Endodermal cell (in vitro differentiated cells): ENCODE results near the gene AQP7. TPM values are rescaled to one million over a fixed set of nuclear protein-coding genes. Genes with fewer than 3 reads are reported as not detected.
"Not testable (repeated sequence)": the region's sequence is repeated elsewhere in the genome, so short reads cannot be mapped to it uniquely, and the experiment has no call there.

Experiments used
- DNase-seq: peaks from one replicate; pipeline ENCODE4 v3.0.0-alpha.2; 2017
- H3K27ac ChIP-seq: 2 replicates; pipeline ENCODE4 v1.5.1; 2013; ENCODE audit warnings: mild to moderate bottlenecking, low read depth, low read length, moderate library complexity
- H3K27me3 ChIP-seq: 2 replicates; pipeline ENCODE4 v1.6.1; 2013; ENCODE audit warnings: mild to moderate bottlenecking, low read length, moderate library complexity; ENCODE audit not compliant: insufficient read depth, control insufficient read depth, poor library complexity, severe bottlenecking
- H3K36me3 ChIP-seq: 2 replicates; pipeline ENCODE4 v1.7.0; 2013; ENCODE audit warnings: mild to moderate bottlenecking, low read length, moderate library complexity; ENCODE audit not compliant: control insufficient read depth, insufficient read depth
- H3K4me1 ChIP-seq: one replicate; pipeline ENCODE4 v1.7.0; 2013; ENCODE audit warnings: low read length; ENCODE audit not compliant: control insufficient read depth, insufficient read depth
- H3K4me3 ChIP-seq: 2 replicates; pipeline ENCODE4 v1.5.1; 2013; ENCODE audit warnings: mild to moderate bottlenecking, low read length, moderate library complexity
- H3K9ac ChIP-seq: 2 replicates; pipeline ENCODE4 v1.6.1; 2013; ENCODE audit warnings: mild to moderate bottlenecking, low read length, moderate library complexity; ENCODE audit not compliant: poor library complexity, severe bottlenecking; ENCODE audit errors: extremely low read depth
- H3K9me3 ChIP-seq: 2 replicates; pipeline ENCODE4 v1.6.1; 2013; ENCODE audit warnings: mild to moderate bottlenecking, low read length, moderate library complexity; ENCODE audit not compliant: control insufficient read depth
- H3K27ac Mint-ChIP-seq: 2 replicates; pipeline ENCODE4 v1.8.0; 2020; ENCODE audit warnings: mixed read lengths
- H3K27me3 Mint-ChIP-seq: 2 replicates; pipeline ENCODE4 v1.8.0; 2021; ENCODE audit warnings: mild to moderate bottlenecking, mixed read lengths; ENCODE audit not compliant: insufficient read depth
- H3K36me3 Mint-ChIP-seq: 2 replicates; pipeline ENCODE4 v1.8.0; 2020; ENCODE audit warnings: low read depth, mixed read lengths
- H3K4me1 Mint-ChIP-seq: 2 replicates; pipeline ENCODE4 v1.8.0; 2020; ENCODE audit warnings: mixed read lengths
- H3K4me3 Mint-ChIP-seq: 2 replicates; pipeline ENCODE4 v1.8.0; 2020; ENCODE audit warnings: mild to moderate bottlenecking, moderate library complexity, mixed read lengths
- H3K9me3 Mint-ChIP-seq: 2 replicates; pipeline ENCODE4 v1.8.0; 2020; ENCODE audit warnings: mild to moderate bottlenecking, mixed read lengths
- WGBS, 2 experiments: methylation state at CpG; one replicate each; pipeline versions ENCODE4 v1.1.5 to v1.1.7; 2013; ENCODE audit warnings: missing lambda C conversion rate in 2 of 2, mixed read lengths in 1 of 2; ENCODE audit not compliant: insufficient coverage in 1 of 2, insufficient read length in 1 of 2; 5-methylcytosine and 5-hydroxymethylcytosine counted together
- total RNA-seq, 2 donors: library from RNA; stranded (reverse); fragmentation: NEBNext Ultra II Directional in 1 of 2; extraction: Animal tissue kit (Norgen Biotek cat#: 25700) in 1 of 2; gene quantifications; 2 replicates in 1 of 2; 3 replicates in 1 of 2; pipeline ENCODE4 v1.2.1, GENCODE V29; 2021
- TF ChIP-seq, protein P1 (sequence below): fragments of 200-600 bp; sonication (generic); conservative IDR thresholded peaks from 2 replicates; pipeline ENCODE4 v1.5.0; 2021; ENCODE audit warnings: antibody characterized with exemption, mild to moderate bottlenecking

AQP7 gene
- total RNA-seq, 2 donors from 2014 or later, result 0.38 TPM; not detected in 1

DNA sequence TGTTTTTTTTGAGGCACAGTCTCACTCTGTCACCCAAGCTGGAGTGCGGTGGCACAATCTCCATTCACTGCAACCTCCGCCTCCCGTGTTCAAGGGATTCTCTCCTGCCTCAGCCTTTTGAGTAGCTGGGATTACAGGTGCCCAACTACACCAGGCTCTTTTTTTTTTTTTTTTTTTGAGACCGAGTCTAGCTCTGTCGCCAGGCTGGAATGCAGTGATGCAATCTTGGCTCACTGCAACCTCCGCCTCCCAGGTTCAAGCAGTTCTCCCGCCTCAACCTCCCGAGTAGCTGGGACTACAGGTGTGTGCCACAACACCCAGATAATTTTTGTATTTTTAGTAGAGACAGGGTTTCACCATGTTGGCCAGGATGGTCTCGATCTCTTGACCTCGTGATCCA lies 20.0 kb downstream of the AQP7 start:
- 67 to 90% methylated on average over 2 to 10 of the region's 10 CpGs for WGBS, 2 experiments
- H3K36me3 Mint-ChIP-seq, DNase-seq: not testable (repeated sequence)

DNA sequence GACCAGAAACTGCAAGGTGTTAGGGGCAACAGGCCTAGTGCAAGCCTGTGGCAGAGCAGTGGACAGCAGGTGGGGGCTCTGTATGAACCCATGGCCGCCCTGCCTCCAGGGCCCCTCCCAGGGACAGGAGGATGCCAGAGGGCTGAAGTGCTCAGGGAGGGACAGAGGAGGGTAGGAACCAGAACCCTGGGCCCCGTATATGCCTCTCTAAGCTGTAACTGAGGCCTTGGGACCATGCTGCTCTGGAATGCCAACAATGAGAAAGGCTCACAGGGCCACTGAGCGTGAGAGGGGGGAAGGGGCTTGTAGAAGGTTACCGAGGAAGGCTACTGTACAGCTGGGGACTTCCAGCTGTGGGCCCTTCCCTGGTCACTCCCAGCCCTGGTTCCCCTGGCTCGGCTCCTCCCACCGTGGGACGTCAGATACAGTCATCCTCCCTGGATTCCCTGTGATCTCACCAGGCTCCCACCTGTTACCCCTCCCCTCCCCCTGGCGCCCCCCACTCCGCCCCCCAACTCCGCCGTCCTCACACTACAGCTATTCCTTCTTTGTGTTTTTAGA lies 21.1 kb downstream of the AQP7 start:
- DNase-seq, result peak; percentile 94
- peaks cover 7% of the 10 kb centered on the region for H3K4me1 Mint-ChIP-seq
- H3K27ac ChIP-seq, result peak overlapping the region; percentile 42
- H3K9me3 ChIP-seq, result no peaks in the 10 kb centered on the region
- no peaks in the 10 kb centered on the region for H3K36me3 Mint-ChIP-seq
- H3K36me3 ChIP-seq, result no peaks in the 10 kb centered on the region
- H3K9me3 Mint-ChIP-seq, result no peaks in the 10 kb centered on the region
- H3K27me3 Mint-ChIP-seq, result no peaks in the 10 kb centered on the region
- no peak overlapping the region for H3K9ac ChIP-seq
- no peak overlapping the region for H3K4me3 ChIP-seq
- peak overlapping the region; percentile 85 for H3K27ac Mint-ChIP-seq
- 44 to 46% methylated on average over 3 to 10 of the region's 11 CpGs for WGBS, 2 experiments
- H3K4me3 Mint-ChIP-seq, result no peak overlapping the region
- TF ChIP-seq, protein P1, sequence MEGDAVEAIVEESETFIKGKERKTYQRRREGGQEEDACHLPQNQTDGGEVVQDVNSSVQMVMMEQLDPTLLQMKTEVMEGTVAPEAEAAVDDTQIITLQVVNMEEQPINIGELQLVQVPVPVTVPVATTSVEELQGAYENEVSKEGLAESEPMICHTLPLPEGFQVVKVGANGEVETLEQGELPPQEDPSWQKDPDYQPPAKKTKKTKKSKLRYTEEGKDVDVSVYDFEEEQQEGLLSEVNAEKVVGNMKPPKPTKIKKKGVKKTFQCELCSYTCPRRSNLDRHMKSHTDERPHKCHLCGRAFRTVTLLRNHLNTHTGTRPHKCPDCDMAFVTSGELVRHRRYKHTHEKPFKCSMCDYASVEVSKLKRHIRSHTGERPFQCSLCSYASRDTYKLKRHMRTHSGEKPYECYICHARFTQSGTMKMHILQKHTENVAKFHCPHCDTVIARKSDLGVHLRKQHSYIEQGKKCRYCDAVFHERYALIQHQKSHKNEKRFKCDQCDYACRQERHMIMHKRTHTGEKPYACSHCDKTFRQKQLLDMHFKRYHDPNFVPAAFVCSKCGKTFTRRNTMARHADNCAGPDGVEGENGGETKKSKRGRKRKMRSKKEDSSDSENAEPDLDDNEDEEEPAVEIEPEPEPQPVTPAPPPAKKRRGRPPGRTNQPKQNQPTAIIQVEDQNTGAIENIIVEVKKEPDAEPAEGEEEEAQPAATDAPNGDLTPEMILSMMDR, result no peak
- no peaks in the 10 kb centered on the region for H3K4me1 ChIP-seq
- no peaks in the 10 kb centered on the region for H3K27me3 ChIP-seq

More for the DNA sequence above, 20.0 kb downstream of the AQP7 start:
- H3K9me3 ChIP-seq, H3K36me3 ChIP-seq, H3K4me1 ChIP-seq, H3K9ac ChIP-seq, H3K27ac Mint-ChIP-seq, H3K4me3 ChIP-seq, H3K27me3 Mint-ChIP-seq, H3K4me3 Mint-ChIP-seq, H3K4me1 Mint-ChIP-seq, H3K9me3 Mint-ChIP-seq, H3K27ac ChIP-seq, H3K27me3 ChIP-seq: not testable (repeated sequence)

DNA sequence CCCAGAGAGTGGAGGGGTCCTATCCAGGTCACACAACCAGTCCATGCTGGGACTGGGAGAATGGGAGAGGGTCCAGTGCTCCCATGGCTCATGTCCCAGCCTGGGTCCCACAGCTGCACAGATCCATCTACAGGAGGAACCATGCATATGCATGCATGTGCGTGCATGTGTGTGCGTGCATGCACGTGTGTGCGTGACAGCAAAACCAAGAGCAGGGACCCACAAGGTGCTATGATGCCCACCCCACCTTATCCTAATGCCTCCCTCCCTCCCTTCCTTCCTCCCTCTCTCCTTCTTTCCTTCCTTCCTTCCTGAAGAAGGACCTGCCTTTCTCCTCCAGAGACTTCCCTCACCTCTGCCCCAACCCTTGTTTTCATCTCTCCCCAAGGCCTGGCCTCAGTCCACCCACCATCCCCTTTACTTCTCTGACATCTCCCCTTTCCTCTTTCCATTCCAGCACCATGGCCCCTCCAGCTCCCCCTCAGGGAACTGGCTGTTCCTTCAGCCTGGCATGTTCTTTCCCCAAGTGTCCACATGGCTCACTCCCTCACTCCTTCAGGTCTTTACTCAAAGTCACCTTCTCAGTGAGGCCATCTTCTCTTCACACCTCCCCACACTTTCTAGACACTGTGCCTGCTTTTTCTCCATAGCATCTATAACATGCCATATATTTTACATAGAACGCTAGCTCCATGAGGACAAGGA lies 21.8 kb downstream of the AQP7 start:
- Histone ChIP-seq H3K27ac (peak overlapping the region; percentile 42), H3K9ac (no peak overlapping the region), H3K4me3 (no peak overlapping the region), H3K9me3 (no peaks in the 10 kb centered on the region), H3K27me3 (no peaks in the 10 kb centered on the region), H3K4me1 (no peaks in the 10 kb centered on the region), H3K36me3 (no peaks in the 10 kb centered on the region)
- 97 to 100% methylated on average over 1 to 5 of the region's 5 CpGs for WGBS, 2 experiments
- peak overlapping the region; percentile 85 for H3K27ac Mint-ChIP-seq
- H3K4me3 Mint-ChIP-seq, result no peak overlapping the region
- TF ChIP-seq, protein P1, result peak; percentile 43
- no peaks in the 10 kb centered on the region for H3K36me3 Mint-ChIP-seq
- peak; percentile 68 for DNase-seq
- peaks cover 14% of the 10 kb centered on the region for H3K4me1 Mint-ChIP-seq
- H3K9me3 Mint-ChIP-seq, result no peaks in the 10 kb centered on the region
- no peaks in the 10 kb centered on the region for H3K27me3 Mint-ChIP-seq
